ENCODE measurements around the gene UGGT2.

DNA sequence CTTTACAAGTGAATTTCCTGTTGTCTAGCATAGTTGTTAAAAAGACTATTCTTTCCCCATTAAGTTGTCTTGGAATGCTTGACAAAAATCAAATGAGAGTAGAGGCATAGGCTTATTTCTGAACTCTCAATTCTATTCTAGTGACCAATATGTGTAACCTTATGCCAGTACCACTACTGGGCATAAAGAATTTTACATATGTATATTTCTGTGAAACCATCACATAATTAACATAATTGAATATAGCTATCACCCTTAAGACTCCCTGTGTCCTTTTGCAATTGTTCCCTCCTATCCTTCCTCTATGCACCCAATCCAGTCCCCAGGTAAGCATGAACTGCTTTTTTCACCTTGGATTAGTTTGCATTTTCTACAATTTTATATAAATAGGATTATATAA lies 211.3 kb downstream of the UGGT2 start:
- TF ChIP-seq POLR2A (IDR thresholded peaks at IDR 0.05; ENCODE audit: low read depth, low read length) (no peak), POLR2AphosphoS5 (IDR thresholded peaks at IDR 0.05; ENCODE audit: low read depth, low read length) (no peak), SPI1 (IDR thresholded peaks at IDR 0.05; ENCODE audit: low read depth, low read length) (no peak), POU2F2 (IDR thresholded peaks at IDR 0.05; ENCODE audit: low read depth, low read length) (no peak), TAF1 (IDR thresholded peaks at IDR 0.05; ENCODE audit: low read depth, low read length) (no peak)
